Breast epithelium (tissue), 4 donors: ENCODE results near the gene MGAT4C. TPM values are rescaled to one million over a fixed set of nuclear protein-coding genes. Genes with fewer than 3 reads are reported as not detected.

Source experiments
- DNase-seq, 2 donors: peaks; one replicate each; pipeline ENCODE4 v3.0.0-alpha.2; 2019; ENCODE audit warnings: low spot score in 2 of 2
- H3K27ac ChIP-seq, 2 donors: fragments of 200-600 bp; sonication (generic) in 1 of 2; one replicate each; pipeline ENCODE4 v1.5.1; 2016 to 2019; ENCODE audit warnings: mild to moderate bottlenecking in 1 of 2
- H3K27me3 ChIP-seq, 2 donors: fragments of 200-600 bp; sonication (generic) in 1 of 2; one replicate each; pipeline versions ENCODE4 v1.5.1 to v1.6.0; 2017 to 2019; ENCODE audit warnings: control low read depth in 1 of 2, mild to moderate bottlenecking in 1 of 2
- H3K36me3 ChIP-seq: fragments of 200-600 bp; one replicate; pipeline ENCODE4 v1.5.1; 2019
- H3K4me1 ChIP-seq, 2 donors: fragments of 200-600 bp; sonication (generic); one replicate each; pipeline ENCODE4 v1.5.1; 2016 to 2019; ENCODE audit warnings: control low read depth in 1 of 2
- H3K4me3 ChIP-seq, 3 donors: fragments of 200-600 bp; sonication (generic); 1 replicate in 2 of 3; 2 replicates in 1 of 3; pipeline ENCODE4 v1.5.1; 2016 to 2019; ENCODE audit warnings: mild to moderate bottlenecking in 3 of 3, moderate library complexity in 2 of 3
- H3K9me3 ChIP-seq, 2 donors: fragments of 200-600 bp; sonication (generic) in 1 of 2; one replicate each; pipeline ENCODE4 v1.5.1; 2016 to 2019; ENCODE audit warnings: control low read depth in 1 of 2
- CTCF ChIP-seq, 3 donors: fragments of 450-650 bp; IDR thresholded peaks; one replicate each; pipeline ENCODE4 v1.5.1; 2016 to 2017; ENCODE audit warnings: antibody characterized with exemption in 3 of 3, mild to moderate bottlenecking in 3 of 3, moderate library complexity in 3 of 3
- POLR2A ChIP-seq: fragments of 450-650 bp; IDR thresholded peaks from one replicate; pipeline ENCODE4 v1.6.1; 2016; ENCODE audit warnings: antibody characterized with exemption, mild to moderate bottlenecking, moderate library complexity
- POLR2AphosphoS5 ChIP-seq, 3 donors: sonication (generic); formaldehyde crosslinking; IDR thresholded peaks; one replicate each; pipeline ENCODE4 v1.6.1; 2017; ENCODE audit warnings: antibody characterized with exemption in 3 of 3
- intact Hi-C: fragments of 100-400 bp; cut with DNase I; formaldehyde crosslinking; loops from one replicate; pipeline ENCODE4 v1.15.1; 2023; ENCODE audit warnings: low total_unique reads
- total RNA-seq, 3 donors: library from RNA; depleted of rRNA; stranded (reverse); fragments of >200 nt; gene quantifications; one replicate each; pipeline ENCODE4 v1.1.0, GENCODE V29; 2016

MGAT4C gene
- total RNA-seq, 3 donors from 2014 or later = under 0.01 to 1.0 TPM; not detected in 1

- no peak for DNase-seq
- no peak overlapping the region for H3K4me3 ChIP-seq
- H3K36me3 ChIP-seq = no peaks in the 10 kb centered on the region
Observed at GRCh38 chr12:85955127-85955526, 301.1 kb downstream of the MGAT4C start.

GRCh38 chr12:85951823-85952222 is 304.4 kb downstream of the MGAT4C start:
- Histone ChIP-seq H3K9me3 (no peaks in the 10 kb centered on the region), H3K27ac (no peak overlapping the region), H3K4me1 (no peaks in the 10 kb centered on the region), H3K27me3 (no peaks in the 10 kb centered on the region), H3K4me3 (no peak overlapping the region), H3K36me3 (no peaks in the 10 kb centered on the region)
- no peak for DNase-seq
- intact Hi-C loops = no loop called here
- TF ChIP-seq POLR2AphosphoS5 (IDR thresholded peaks at IDR 0.05) = no peak
- no peak for TF ChIP-seq POLR2A
- no peak for TF ChIP-seq CTCF (IDR thresholded peaks at IDR 0.05)

More at GRCh38 chr12:85955127-85955526, 301.1 kb downstream of the MGAT4C start:
- H3K9me3 ChIP-seq = no peaks in the 10 kb centered on the region
- no peak overlapping the region for H3K27ac ChIP-seq
- TF ChIP-seq CTCF (IDR thresholded peaks at IDR 0.05) (no peak), POLR2AphosphoS5 (IDR thresholded peaks at IDR 0.05) (no peak), POLR2A (no peak)
- no peaks in the 10 kb centered on the region for H3K4me1 ChIP-seq
- H3K27me3 ChIP-seq = no peaks in the 10 kb centered on the region
- intact Hi-C loops = no loop called here

GRCh38 chr12:85949253-85949652 is 306.9 kb downstream of the MGAT4C start:
- no peak overlapping the region for H3K4me3 ChIP-seq
- H3K27ac ChIP-seq = no peak overlapping the region
- no peaks in the 10 kb centered on the region for H3K4me1 ChIP-seq
- intact Hi-C loops = no loop called here
- no peaks in the 10 kb centered on the region for H3K36me3 ChIP-seq
- DNase-seq = no peak
- no peaks in the 10 kb centered on the region for H3K27me3 ChIP-seq
- H3K9me3 ChIP-seq = no peaks in the 10 kb centered on the region
- no peak for TF ChIP-seq POLR2AphosphoS5 (IDR thresholded peaks at IDR 0.05)
- TF ChIP-seq CTCF (IDR thresholded peaks at IDR 0.05) = no peak
- no peak for TF ChIP-seq POLR2A

GRCh38 chr12:85948340-85948739 is 307.9 kb downstream of the MGAT4C start:
- Histone ChIP-seq H3K36me3 (no peaks in the 10 kb centered on the region), H3K4me1 (no peaks in the 10 kb centered on the region), H3K27me3 (no peaks in the 10 kb centered on the region), H3K9me3 (no peaks in the 10 kb centered on the region), H3K4me3 (no peak overlapping the region), H3K27ac (no peak overlapping the region)
- no peak for DNase-seq
- intact Hi-C loops = no loop called here
- no peak for TF ChIP-seq POLR2A
- no peak for TF ChIP-seq POLR2AphosphoS5 (IDR thresholded peaks at IDR 0.05)
- no peak for TF ChIP-seq CTCF (IDR thresholded peaks at IDR 0.05)

GRCh38 chr12:85947286-85947685 is 308.9 kb downstream of the MGAT4C start:
- H3K4me1 ChIP-seq = no peaks in the 10 kb centered on the region
- TF ChIP-seq POLR2A = no peak
- TF ChIP-seq CTCF (IDR thresholded peaks at IDR 0.05) = no peak
- no peak for TF ChIP-seq POLR2AphosphoS5 (IDR thresholded peaks at IDR 0.05)
- H3K27ac ChIP-seq = no peak overlapping the region
- intact Hi-C loops = no loop called here
- H3K4me3 ChIP-seq = no peak overlapping the region
- no peaks in the 10 kb centered on the region for H3K9me3 ChIP-seq
- DNase-seq = no peak
- no peaks in the 10 kb centered on the region for H3K27me3 ChIP-seq
- no peaks in the 10 kb centered on the region for H3K36me3 ChIP-seq
